HepG2 (cell line): ENCODE measurements around the gene IGFLR1. TPM values are rescaled to one million over a fixed set of nuclear protein-coding genes. Genes with fewer than 3 reads are reported as not detected.

Source experiments
- AGO1 ChIP-seq: fragments of 200-400 bp; formaldehyde crosslinking; IDR thresholded peaks from 2 replicates; pipeline ENCODE4 v1.6.1; 2017; ENCODE audit warnings: mild to moderate bottlenecking, low read depth, low read length, moderate library complexity; ENCODE audit not compliant: poor library complexity, severe bottlenecking
- ATAD3A ChIP-seq: sonication (generic); formaldehyde crosslinking; IDR thresholded peaks from 2 replicates; pipeline ENCODE4 v1.4.0; 2020; ENCODE audit warnings: missing genetic modification reagents
- BCL6 ChIP-seq: IDR thresholded peaks from 2 replicates; pipeline ENCODE4 v1.6.1; 2016; ENCODE audit warnings: missing genetic modification reagents, missing compliant biosample characterization
- BRCA1 ChIP-seq: sonication (generic); formaldehyde crosslinking; IDR thresholded peaks from 2 replicates; pipeline ENCODE4 v1.4.0; 2020; ENCODE audit warnings: missing genetic modification reagents
- CTCF ChIP-seq: sonication (generic); formaldehyde crosslinking; IDR thresholded peaks from 2 replicates; pipeline ENCODE4 v1.5.0; 2020; ENCODE audit warnings: mild to moderate bottlenecking, missing genetic modification reagents, moderate library complexity
- ETV5 ChIP-seq: IDR thresholded peaks from 2 replicates; pipeline ENCODE4 v1.6.1; 2018; ENCODE audit warnings: missing biosample characterization, missing genetic modification reagents, inconsistent platforms, borderline replicate concordance
- HMG20A ChIP-seq: IDR thresholded peaks from 2 replicates; pipeline ENCODE4 v1.6.1; 2016; ENCODE audit warnings: borderline replicate concordance
- SAFB2 ChIP-seq: sonication (generic); formaldehyde crosslinking; IDR thresholded peaks from 2 replicates; pipeline ENCODE4 v1.5.1; 2020; ENCODE audit warnings: missing genetic modification reagents, low read depth, mild to moderate bottlenecking, borderline replicate concordance
- ZNF234 ChIP-seq: sonication (generic); formaldehyde crosslinking; conservative IDR thresholded peaks from 2 replicates; pipeline ENCODE4 v1.5.1; 2020; ENCODE audit warnings: mild to moderate bottlenecking, missing genetic modification reagents
- ZNF609 ChIP-seq: sonication (generic); formaldehyde crosslinking; IDR thresholded peaks from 2 replicates; pipeline ENCODE4 v1.4.0; 2020; ENCODE audit warnings: mild to moderate bottlenecking, missing genetic modification reagents, borderline replicate concordance
- ZNF678 ChIP-seq: sonication (generic); formaldehyde crosslinking; IDR thresholded peaks from 2 replicates; pipeline ENCODE4 v1.4.0; 2020; ENCODE audit warnings: mild to moderate bottlenecking, missing genetic modification reagents
- ZNF7 ChIP-seq: IDR thresholded peaks from 2 replicates; pipeline ENCODE4 v1.6.1; 2016; ENCODE audit warnings: missing biosample characterization, missing genetic modification reagents
- polyA plus RNA-seq, 8 experiments: library from polyadenylated mRNA; depleted of rRNA in 3 of 8; stranded (reverse) in 7 of 8; unstranded in 1 of 8; fragments of >200 nt; fragmentation: Illumina TruSeq in 4 of 8; extraction: Trizol in 4 of 8; gene quantifications; 2 replicates each; pipeline versions ENCODE4 v1.2.1 to v1.2.3, GENCODE V29; 2011 to 2016; ENCODE audit warnings: low read depth in 4 of 8, missing spikeins in 1 of 8, mixed read lengths in 1 of 8; ENCODE audit not compliant: insufficient read depth in 1 of 8
- total RNA-seq, 5 experiments: library from RNA; depleted of rRNA; stranded (reverse); fragments of >200 nt; fragmentation: Illumina TruSeq; extraction: Trizol; gene quantifications; 2 replicates each; pipeline ENCODE4 v1.2.3, GENCODE V29; 2016; ENCODE audit warnings: low read depth in 1 of 5
- TF ChIP-seq, protein P1 (sequence below): sonication (generic); formaldehyde crosslinking; IDR thresholded peaks from 2 replicates; pipeline ENCODE4 v1.9.0; 2021; ENCODE audit warnings: missing genetic modification reagents, mild to moderate bottlenecking, borderline replicate concordance
- TF ChIP-seq, protein P2 (sequence below): sonication (generic); formaldehyde crosslinking; IDR thresholded peaks from 2 replicates; pipeline ENCODE4 v1.4.0; 2020; ENCODE audit warnings: missing genetic modification reagents

The IGFLR1 gene
- total and polyA plus RNA-seq, 2 of the 13 experiments (the other 11 are each of a cell fraction or from before 2014, with no cell fraction given), result 5.4 to 8.9 TPM

- TF ChIP-seq ZNF609 (no peak), ETV5 (peak; percentile 67), BCL6 (CRISPR knock-in tag) (no peak), ZNF234 (CRISPR knock-in tag) (no peak), CTCF (CRISPR knock-in tag) (no peak), SAFB2 (CRISPR knock-in tag) (no peak), ZNF7 (CRISPR knock-in tag) (no peak), ZNF678 (CRISPR knock-in tag) (no peak), HMG20A (CRISPR knock-in tag) (no peak), BRCA1 (no peak), ATAD3A (CRISPR knock-in tag) (no peak), AGO1 (no peak)
- TF ChIP-seq, protein P1, sequence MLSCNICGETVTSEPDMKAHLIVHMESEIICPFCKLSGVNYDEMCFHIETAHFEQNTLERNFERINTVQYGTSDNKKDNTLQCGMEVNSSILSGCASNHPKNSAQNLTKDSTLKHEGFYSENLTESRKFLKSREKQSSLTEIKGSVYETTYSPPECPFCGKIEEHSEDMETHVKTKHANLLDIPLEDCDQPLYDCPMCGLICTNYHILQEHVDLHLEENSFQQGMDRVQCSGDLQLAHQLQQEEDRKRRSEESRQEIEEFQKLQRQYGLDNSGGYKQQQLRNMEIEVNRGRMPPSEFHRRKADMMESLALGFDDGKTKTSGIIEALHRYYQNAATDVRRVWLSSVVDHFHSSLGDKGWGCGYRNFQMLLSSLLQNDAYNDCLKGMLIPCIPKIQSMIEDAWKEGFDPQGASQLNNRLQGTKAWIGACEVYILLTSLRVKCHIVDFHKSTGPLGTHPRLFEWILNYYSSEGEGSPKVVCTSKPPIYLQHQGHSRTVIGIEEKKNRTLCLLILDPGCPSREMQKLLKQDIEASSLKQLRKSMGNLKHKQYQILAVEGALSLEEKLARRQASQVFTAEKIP, result no peak
- TF ChIP-seq, protein P2, sequence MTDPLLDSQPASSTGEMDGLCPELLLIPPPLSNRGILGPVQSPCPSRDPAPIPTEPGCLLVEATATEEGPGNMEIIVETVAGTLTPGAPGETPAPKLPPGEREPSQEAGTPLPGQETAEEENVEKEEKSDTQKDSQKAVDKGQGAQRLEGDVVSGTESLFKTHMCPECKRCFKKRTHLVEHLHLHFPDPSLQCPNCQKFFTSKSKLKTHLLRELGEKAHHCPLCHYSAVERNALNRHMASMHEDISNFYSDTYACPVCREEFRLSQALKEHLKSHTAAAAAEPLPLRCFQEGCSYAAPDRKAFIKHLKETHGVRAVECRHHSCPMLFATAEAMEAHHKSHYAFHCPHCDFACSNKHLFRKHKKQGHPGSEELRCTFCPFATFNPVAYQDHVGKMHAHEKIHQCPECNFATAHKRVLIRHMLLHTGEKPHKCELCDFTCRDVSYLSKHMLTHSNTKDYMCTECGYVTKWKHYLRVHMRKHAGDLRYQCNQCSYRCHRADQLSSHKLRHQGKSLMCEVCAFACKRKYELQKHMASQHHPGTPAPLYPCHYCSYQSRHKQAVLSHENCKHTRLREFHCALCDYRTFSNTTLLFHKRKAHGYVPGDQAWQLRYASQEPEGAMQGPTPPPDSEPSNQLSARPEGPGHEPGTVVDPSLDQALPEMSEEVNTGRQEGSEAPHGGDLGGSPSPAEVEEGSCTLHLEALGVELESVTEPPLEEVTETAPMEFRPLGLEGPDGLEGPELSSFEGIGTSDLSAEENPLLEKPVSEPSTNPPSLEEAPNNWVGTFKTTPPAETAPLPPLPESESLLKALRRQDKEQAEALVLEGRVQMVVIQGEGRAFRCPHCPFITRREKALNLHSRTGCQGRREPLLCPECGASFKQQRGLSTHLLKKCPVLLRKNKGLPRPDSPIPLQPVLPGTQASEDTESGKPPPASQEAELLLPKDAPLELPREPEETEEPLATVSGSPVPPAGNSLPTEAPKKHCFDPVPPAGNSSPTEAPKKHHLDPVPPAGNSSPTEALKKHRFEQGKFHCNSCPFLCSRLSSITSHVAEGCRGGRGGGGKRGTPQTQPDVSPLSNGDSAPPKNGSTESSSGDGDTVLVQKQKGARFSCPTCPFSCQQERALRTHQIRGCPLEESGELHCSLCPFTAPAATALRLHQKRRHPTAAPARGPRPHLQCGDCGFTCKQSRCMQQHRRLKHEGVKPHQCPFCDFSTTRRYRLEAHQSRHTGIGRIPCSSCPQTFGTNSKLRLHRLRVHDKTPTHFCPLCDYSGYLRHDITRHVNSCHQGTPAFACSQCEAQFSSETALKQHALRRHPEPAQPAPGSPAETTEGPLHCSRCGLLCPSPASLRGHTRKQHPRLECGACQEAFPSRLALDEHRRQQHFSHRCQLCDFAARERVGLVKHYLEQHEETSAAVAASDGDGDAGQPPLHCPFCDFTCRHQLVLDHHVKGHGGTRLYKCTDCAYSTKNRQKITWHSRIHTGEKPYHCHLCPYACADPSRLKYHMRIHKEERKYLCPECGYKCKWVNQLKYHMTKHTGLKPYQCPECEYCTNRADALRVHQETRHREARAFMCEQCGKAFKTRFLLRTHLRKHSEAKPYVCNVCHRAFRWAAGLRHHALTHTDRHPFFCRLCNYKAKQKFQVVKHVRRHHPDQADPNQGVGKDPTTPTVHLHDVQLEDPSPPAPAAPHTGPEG (CRISPR knock-in tag), result no peak
Measured at GRCh38 chr19:35717665-35718344, 24.4 kb downstream of the IGFLR1 start, which contains the start of gene KMT2B (continued).
